ENCODE data around the gene PPP1R16B.
A peak's percentile ranks its signal among the peaks of the same experiment; 100 is the strongest.

Gene PPP1R16B

DNA sequence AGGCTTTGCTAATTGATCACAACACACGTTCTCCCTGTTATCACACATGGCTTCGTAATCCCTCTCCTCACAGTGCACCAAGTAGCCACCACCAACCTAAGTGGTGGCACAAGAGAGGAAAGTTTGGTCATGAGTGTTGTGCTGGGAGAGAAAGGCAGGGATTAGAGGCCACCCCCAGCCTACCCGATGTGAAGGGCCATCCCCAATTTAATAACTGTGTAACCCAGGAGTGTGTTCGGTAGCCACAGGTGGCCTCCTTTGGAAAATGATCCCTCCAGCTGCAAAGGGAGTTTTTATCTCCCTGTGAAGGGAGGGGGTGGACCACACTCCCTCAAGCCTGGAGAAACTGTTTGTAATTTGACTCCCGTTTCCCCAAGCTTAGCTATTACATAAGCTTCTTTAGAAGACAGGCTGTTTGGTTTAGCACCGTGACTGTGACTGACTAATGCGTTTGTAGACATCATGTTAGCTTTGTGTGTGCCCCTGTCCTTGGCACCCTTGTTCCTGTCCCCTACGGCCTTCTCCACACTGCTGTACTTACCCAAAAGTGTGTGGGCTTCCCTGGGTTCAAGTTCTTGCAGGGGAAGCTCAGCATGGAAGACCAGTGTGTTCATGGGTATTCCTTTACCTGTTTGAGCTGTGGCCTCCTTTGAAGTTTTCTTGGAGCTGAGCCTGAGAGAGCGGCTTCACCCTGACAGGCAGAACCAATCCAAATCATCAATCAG, 20.6 kb downstream of the PPP1R16B start (continued):
- TF ChIP-seq HOXD13 (CRISPR knock-in tag; IDR thresholded peaks at IDR 0.05; ENCODE audit: borderline replicate concordance) (0 out of 2 replicates have a peak, but pooled peaks have one; percentile 39), SP7 (tag by site-specific recombination; IDR thresholded peaks at IDR 0.05) (peak; percentile 97), EGR2 (tag by site-specific recombination; IDR thresholded peaks at IDR 0.05; ENCODE audit: low read depth) (peak; percentile 57), ZNF600 (tag by site-specific recombination; IDR thresholded peaks at IDR 0.05) (peak; percentile 49; the same call in 1 of the 2 replicates), SCRT1 (tag by site-specific recombination; IDR thresholded peaks at IDR 0.05; ENCODE audit: borderline replicate concordance) (peak; percentile 96), ZNF394 (tag by site-specific recombination; IDR thresholded peaks at IDR 0.05; ENCODE audit: borderline replicate concordance) (peak; percentile 55; the same call in 1 of the 2 replicates), ZBTB21 (tag by site-specific recombination; IDR thresholded peaks at IDR 0.05) (0 out of 2 replicates have a peak, but pooled peaks have one; percentile 28), ZFP69B (tag by site-specific recombination; IDR thresholded peaks at IDR 0.05) (no peak), ZNF596 (tag by site-specific recombination; IDR thresholded peaks at IDR 0.05) (no peak), WT1 (tag by site-specific recombination; IDR thresholded peaks at IDR 0.05) (peak; percentile 98), ZNF341 (tag by site-specific recombination; IDR thresholded peaks at IDR 0.05; ENCODE audit: low read depth) (peak; percentile 75)
- TF ChIP-seq, protein P1, sequence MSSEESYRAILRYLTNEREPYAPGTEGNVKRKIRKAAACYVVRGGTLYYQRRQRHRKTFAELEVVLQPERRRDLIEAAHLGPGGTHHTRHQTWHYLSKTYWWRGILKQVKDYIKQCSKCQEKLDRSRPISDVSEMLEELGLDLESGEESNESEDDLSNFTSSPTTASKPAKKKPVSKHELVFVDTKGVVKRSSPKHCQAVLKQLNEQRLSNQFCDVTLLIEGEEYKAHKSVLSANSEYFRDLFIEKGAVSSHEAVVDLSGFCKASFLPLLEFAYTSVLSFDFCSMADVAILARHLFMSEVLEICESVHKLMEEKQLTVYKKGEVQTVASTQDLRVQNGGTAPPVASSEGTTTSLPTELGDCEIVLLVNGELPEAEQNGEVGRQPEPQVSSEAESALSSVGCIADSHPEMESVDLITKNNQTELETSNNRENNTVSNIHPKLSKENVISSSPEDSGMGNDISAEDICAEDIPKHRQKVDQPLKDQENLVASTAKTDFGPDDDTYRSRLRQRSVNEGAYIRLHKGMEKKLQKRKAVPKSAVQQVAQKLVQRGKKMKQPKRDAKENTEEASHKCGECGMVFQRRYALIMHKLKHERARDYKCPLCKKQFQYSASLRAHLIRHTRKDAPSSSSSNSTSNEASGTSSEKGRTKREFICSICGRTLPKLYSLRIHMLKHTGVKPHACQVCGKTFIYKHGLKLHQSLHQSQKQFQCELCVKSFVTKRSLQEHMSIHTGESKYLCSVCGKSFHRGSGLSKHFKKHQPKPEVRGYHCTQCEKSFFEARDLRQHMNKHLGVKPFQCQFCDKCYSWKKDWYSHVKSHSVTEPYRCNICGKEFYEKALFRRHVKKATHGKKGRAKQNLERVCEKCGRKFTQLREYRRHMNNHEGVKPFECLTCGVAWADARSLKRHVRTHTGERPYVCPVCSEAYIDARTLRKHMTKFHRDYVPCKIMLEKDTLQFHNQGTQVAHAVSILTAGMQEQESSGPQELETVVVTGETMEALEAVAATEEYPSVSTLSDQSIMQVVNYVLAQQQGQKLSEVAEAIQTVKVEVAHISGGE (tag by site-specific recombination; conservative IDR thresholded peaks at IDR 0.05; ENCODE audit: low read depth) = 0 out of 2 replicates have a peak, but pooled peaks have one; percentile 19
- TF ChIP-seq, protein P2, sequence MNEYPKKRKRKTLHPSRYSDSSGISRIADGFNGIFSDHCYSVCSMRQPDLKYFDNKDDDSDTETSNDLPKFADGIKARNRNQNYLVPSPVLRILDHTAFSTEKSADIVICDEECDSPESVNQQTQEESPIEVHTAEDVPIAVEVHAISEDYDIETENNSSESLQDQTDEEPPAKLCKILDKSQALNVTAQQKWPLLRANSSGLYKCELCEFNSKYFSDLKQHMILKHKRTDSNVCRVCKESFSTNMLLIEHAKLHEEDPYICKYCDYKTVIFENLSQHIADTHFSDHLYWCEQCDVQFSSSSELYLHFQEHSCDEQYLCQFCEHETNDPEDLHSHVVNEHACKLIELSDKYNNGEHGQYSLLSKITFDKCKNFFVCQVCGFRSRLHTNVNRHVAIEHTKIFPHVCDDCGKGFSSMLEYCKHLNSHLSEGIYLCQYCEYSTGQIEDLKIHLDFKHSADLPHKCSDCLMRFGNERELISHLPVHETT (tag by site-specific recombination; IDR thresholded peaks at IDR 0.05) = 0 out of 2 replicates have a peak, but pooled peaks have one; percentile 44
- TF ChIP-seq, protein P3, sequence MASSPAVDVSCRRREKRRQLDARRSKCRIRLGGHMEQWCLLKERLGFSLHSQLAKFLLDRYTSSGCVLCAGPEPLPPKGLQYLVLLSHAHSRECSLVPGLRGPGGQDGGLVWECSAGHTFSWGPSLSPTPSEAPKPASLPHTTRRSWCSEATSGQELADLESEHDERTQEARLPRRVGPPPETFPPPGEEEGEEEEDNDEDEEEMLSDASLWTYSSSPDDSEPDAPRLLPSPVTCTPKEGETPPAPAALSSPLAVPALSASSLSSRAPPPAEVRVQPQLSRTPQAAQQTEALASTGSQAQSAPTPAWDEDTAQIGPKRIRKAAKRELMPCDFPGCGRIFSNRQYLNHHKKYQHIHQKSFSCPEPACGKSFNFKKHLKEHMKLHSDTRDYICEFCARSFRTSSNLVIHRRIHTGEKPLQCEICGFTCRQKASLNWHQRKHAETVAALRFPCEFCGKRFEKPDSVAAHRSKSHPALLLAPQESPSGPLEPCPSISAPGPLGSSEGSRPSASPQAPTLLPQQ (tag by site-specific recombination; IDR thresholded peaks at IDR 0.05) = peak; percentile 72
- TF ChIP-seq, protein P4, sequence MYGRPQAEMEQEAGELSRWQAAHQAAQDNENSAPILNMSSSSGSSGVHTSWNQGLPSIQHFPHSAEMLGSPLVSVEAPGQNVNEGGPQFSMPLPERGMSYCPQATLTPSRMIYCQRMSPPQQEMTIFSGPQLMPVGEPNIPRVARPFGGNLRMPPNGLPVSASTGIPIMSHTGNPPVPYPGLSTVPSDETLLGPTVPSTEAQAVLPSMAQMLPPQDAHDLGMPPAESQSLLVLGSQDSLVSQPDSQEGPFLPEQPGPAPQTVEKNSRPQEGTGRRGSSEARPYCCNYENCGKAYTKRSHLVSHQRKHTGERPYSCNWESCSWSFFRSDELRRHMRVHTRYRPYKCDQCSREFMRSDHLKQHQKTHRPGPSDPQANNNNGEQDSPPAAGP (tag by site-specific recombination; IDR thresholded peaks at IDR 0.05) = peak; percentile 18; the same call in 1 of the 2 replicates
- TF ChIP-seq, protein P5, sequence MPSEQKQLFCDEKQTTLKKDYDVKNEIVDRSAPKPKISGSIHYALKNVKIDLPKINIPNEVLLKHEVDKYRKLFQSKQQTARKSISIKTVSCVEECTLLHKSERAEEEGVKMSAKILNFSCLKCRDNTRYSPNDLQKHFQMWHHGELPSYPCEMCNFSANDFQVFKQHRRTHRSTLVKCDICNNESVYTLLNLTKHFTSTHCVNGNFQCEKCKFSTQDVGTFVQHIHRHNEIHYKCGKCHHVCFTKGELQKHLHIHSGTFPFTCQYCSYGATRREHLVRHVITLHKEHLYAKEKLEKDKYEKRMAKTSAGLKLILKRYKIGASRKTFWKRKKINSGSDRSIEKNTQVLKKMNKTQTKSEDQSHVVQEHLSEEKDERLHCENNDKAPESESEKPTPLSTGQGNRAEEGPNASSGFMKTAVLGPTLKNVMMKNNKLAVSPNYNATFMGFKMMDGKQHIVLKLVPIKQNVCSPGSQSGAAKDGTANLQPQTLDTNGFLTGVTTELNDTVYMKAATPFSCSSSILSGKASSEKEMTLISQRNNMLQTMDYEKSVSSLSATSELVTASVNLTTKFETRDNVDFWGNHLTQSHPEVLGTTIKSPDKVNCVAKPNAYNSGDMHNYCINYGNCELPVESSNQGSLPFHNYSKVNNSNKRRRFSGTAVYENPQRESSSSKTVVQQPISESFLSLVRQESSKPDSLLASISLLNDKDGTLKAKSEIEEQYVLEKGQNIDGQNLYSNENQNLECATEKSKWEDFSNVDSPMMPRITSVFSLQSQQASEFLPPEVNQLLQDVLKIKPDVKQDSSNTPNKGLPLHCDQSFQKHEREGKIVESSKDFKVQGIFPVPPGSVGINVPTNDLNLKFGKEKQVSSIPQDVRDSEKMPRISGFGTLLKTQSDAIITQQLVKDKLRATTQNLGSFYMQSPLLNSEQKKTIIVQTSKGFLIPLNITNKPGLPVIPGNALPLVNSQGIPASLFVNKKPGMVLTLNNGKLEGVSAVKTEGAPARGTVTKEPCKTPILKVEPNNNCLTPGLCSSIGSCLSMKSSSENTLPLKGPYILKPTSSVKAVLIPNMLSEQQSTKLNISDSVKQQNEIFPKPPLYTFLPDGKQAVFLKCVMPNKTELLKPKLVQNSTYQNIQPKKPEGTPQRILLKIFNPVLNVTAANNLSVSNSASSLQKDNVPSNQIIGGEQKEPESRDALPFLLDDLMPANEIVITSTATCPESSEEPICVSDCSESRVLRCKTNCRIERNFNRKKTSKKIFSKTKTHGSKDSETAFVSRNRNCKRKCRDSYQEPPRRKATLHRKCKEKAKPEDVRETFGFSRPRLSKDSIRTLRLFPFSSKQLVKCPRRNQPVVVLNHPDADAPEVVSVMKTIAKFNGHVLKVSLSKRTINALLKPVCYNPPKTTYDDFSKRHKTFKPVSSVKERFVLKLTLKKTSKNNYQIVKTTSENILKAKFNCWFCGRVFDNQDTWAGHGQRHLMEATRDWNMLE (tag by site-specific recombination; conservative IDR thresholded peaks at IDR 0.05; ENCODE audit: low read depth) = 0 out of 2 replicates have a peak, but pooled peaks have one; percentile 35
- TF ChIP-seq, protein P6, sequence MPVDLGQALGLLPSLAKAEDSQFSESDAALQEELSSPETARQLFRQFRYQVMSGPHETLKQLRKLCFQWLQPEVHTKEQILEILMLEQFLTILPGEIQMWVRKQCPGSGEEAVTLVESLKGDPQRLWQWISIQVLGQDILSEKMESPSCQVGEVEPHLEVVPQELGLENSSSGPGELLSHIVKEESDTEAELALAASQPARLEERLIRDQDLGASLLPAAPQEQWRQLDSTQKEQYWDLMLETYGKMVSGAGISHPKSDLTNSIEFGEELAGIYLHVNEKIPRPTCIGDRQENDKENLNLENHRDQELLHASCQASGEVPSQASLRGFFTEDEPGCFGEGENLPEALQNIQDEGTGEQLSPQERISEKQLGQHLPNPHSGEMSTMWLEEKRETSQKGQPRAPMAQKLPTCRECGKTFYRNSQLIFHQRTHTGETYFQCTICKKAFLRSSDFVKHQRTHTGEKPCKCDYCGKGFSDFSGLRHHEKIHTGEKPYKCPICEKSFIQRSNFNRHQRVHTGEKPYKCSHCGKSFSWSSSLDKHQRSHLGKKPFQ (tag by site-specific recombination; IDR thresholded peaks at IDR 0.05) = peak; percentile 95
